ENCODE measurements around the gene LMBR1L. TPM values are rescaled to one million over a fixed set of nuclear protein-coding genes. Genes with fewer than 3 reads are reported as not detected.
A peak's percentile ranks its signal among the peaks of the same experiment; 100 is the strongest.

LMBR1L gene
- total and polyA plus RNA-seq, 10 of the 15 experiments (the other 5 are each of a cell fraction or from before 2014, with no cell fraction given) = 2.1 to 42.6 (median 20.0) TPM

DNA sequence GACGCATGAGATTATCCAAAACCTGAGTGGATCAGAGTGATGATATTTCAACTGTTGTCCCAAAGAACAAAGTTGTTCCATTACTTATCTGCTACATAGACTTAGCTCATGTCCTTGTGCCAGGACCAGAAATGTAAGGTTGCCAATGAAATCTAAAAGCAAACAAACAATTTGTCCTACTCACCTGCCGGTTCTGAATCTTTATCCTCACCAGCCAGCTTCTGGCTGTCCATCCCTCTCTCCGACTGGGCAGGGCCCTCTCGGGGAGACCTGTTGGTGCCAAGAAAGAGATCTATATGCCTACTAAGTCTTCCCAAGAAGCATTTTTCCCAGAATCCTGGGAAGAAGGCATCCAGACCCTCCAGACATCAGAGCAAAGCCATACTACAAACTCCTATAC, 55.6 kb downstream of the LMBR1L start:
- H4K20me1 ChIP-seq (ENCODE audit: control insufficient read depth, insufficient read depth) = peaks cover 27% of the 10 kb centered on the region
- H3K9me3 ChIP-seq (replicated peaks; ENCODE audit: control insufficient read depth, insufficient read depth, low read length) = no peaks in the 10 kb centered on the region
- H3K4me2 ChIP-seq (ENCODE audit: control insufficient read depth, insufficient read depth) = peak overlapping the region; percentile 88
- no peak overlapping the region for H3K27ac ChIP-seq (ENCODE audit: control insufficient read depth, insufficient read depth)
- SMC1A ChIA-PET (ENCODE audit: uncharacterized antibody, unreplicated experiment) = interaction anchor here (0.9 to 1.3 kb wide), 3 partner anchors 9 to 58 kb away, joined by 3 to 5 read pairs (median 4); no protein-coding TSS in a partner anchor
- POLR2A ChIA-PET = interaction anchor here (0.6 to 1.1 kb wide), 3 partner anchors 18 to 207 kb away, joined by 3 to 10 read pairs (median 4); partner anchors contain the start of gene DDX23
- no peak for TF ChIP-seq JUNB (IDR thresholded peaks at IDR 0.05)
- H3K27me3 ChIP-seq (replicated peaks in 1 of 2; ENCODE audit: control insufficient read depth in 2 of 2, insufficient read depth in 2 of 2, low read length in 1 of 2) = no peaks in the 10 kb centered on the region
- no peak for ATAC-seq
- no peak for DNase-seq (ENCODE audit: low read depth, low spot score)
- peak overlapping the region; percentile 99; the same call in 1 of the 2 replicates for H3K4me3 ChIP-seq
- intact Hi-C loops (cut with micrococcal nuclease; ENCODE audit: unreplicated experiment) (no loop called here), in situ Hi-C loops (cut with MboI) (no loop called here)
- peaks cover 24 to 45% of the 10 kb centered on the region in 2 experiments for H3K36me3 ChIP-seq (ENCODE audit: control insufficient read depth in 2 of 2, insufficient read depth in 2 of 2, low read length in 1 of 2)
- BruUV-seq (replicated peaks) = no TSS peak
- no peak overlapping the region for H2AFZ ChIP-seq (ENCODE audit: control insufficient read depth, low read depth, low read length)
- CTCF ChIA-PET = interaction anchor here (1.2 to 5.0 kb wide), 7 partner anchors 9 to 66 kb away, joined by 3 to 26 read pairs (median 12); no protein-coding TSS in a partner anchor
- H3K9ac ChIP-seq (ENCODE audit: control insufficient read depth, insufficient read depth, low read length) = peak overlapping the region; percentile 32
- peaks cover 60% of the 10 kb centered on the region for H3K79me2 ChIP-seq (ENCODE audit: control insufficient read depth, insufficient read depth, low read length)
- RAD21 ChIA-PET (ENCODE audit: unreplicated experiment) = interaction anchor here (2.1 kb wide), 1 partner anchor 14 kb away, joined by 8 read pairs; the partner anchor contains the start of gene RHEBL1
- peaks cover 6% of the 10 kb centered on the region; the same call in 1 of the 2 replicates for H3K4me1 ChIP-seq (ENCODE audit: control insufficient read depth, insufficient read depth, low read length)
- 95% methylated on average over 4 of the region's 4 CpGs for WGBS (ENCODE audit: insufficient coverage, insufficient replicate concordance, low lambda C conversion rate, missing lambda C conversion rate)
- no peak for FAIRE-seq

GRCh38 chr12:49054524-49054923, 56.1 kb downstream of the LMBR1L start:
- ChIA-PET CTCF (interaction anchor here (0.5 to 5.0 kb wide), 7 partner anchors 10 to 203 kb away, joined by 3 to 26 read pairs (median 12); partner anchors contain the start of gene DDX23), SMC1A (ENCODE audit: uncharacterized antibody, unreplicated experiment) (interaction anchor here (0.9 to 1.1 kb wide), 2 partner anchors 10 to 31 kb away, joined by 3 to 4 read pairs; no protein-coding TSS in a partner anchor), RAD21 (ENCODE audit: unreplicated experiment) (no interaction called here), POLR2A (interaction anchor here (0.6 kb wide), 2 partner anchors 202 to 206 kb away, joined by 3 to 4 read pairs; partner anchors contain the start of gene DDX23)
- Histone ChIP-seq H3K4me2 (ENCODE audit: control insufficient read depth, insufficient read depth) (0 out of 2 replicates have a peak overlapping the region, but pooled peaks have one; percentile 7), H4K20me1 (ENCODE audit: control insufficient read depth, insufficient read depth) (peaks cover 27% of the 10 kb centered on the region), H3K9me3 (replicated peaks; ENCODE audit: control insufficient read depth, insufficient read depth, low read length) (no peaks in the 10 kb centered on the region), H3K79me2 (ENCODE audit: control insufficient read depth, insufficient read depth, low read length) (peaks cover 54% of the 10 kb centered on the region), H2AFZ (ENCODE audit: control insufficient read depth, low read depth, low read length) (no peak overlapping the region), H3K4me1 (ENCODE audit: control insufficient read depth, insufficient read depth, low read length) (peaks cover 6% of the 10 kb centered on the region; the same call in 1 of the 2 replicates), H3K27ac (ENCODE audit: control insufficient read depth, insufficient read depth) (no peak overlapping the region), H3K27me3 (replicated peaks in 1 of 2; ENCODE audit: control insufficient read depth in 2 of 2, insufficient read depth in 2 of 2, low read length in 1 of 2) (no peaks in the 10 kb centered on the region), H3K36me3 (ENCODE audit: control insufficient read depth in 2 of 2, insufficient read depth in 2 of 2, low read length in 1 of 2) (peaks cover 26 to 51% of the 10 kb centered on the region in 2 experiments), H3K9ac (ENCODE audit: control insufficient read depth, insufficient read depth, low read length) (no peak overlapping the region), H3K4me3 (no peak overlapping the region)
- DNase-seq (ENCODE audit: low read depth, low spot score) (no peak), FAIRE-seq (no peak), ATAC-seq (no peak)
- in situ Hi-C loops (cut with MboI) (no loop called here), intact Hi-C loops (cut with micrococcal nuclease; ENCODE audit: unreplicated experiment) (no loop called here)
- 87% methylated on average over 10 of the region's 10 CpGs for WGBS (ENCODE audit: insufficient coverage, insufficient replicate concordance, low lambda C conversion rate, missing lambda C conversion rate)
- no TSS peak for BruUV-seq (replicated peaks)
- TF ChIP-seq CTCF (IDR thresholded peaks at IDR 0.05 in 2 of 3, conservative IDR thresholded peaks at IDR 0.05 in 1 of 3; ENCODE audit: control insufficient read depth in 2 of 3, extremely low read depth in 1 of 3, insufficient read depth in 1 of 3, low read depth in 3 of 3, low read length in 3 of 3) = no peak
- TF ChIP-seq E2F8 (IDR thresholded peaks at IDR 0.05; ENCODE audit: low read depth, partially characterized antibody) = no peak
- TF ChIP-seq MEF2B (IDR thresholded peaks at IDR 0.05; ENCODE audit: partially characterized antibody, poor library complexity, severe bottlenecking) = no peak
- TF ChIP-seq JUND (IDR thresholded peaks at IDR 0.05; ENCODE audit: low read depth, low read length) = no peak
- no peak for TF ChIP-seq CBX5 (IDR thresholded peaks at IDR 0.05; ENCODE audit: low read depth)
- no peak for TF ChIP-seq CHD1 (IDR thresholded peaks at IDR 0.05; ENCODE audit: low read depth, low read length)
- no peak for TF ChIP-seq SMAD1 (IDR thresholded peaks at IDR 0.05; ENCODE audit: low read depth, partially characterized antibody)
- TF ChIP-seq DPF2 (IDR thresholded peaks at IDR 0.05) = no peak
- TF ChIP-seq TAF1 (IDR thresholded peaks at IDR 0.05; ENCODE audit: borderline replicate concordance, low read depth, low read length) = no peak
- TF ChIP-seq SMC3 (IDR thresholded peaks at IDR 0.05; ENCODE audit: borderline replicate concordance, low read length) = no peak
- no peak for TF ChIP-seq PAX5 (IDR thresholded peaks at IDR 0.05; ENCODE audit: borderline replicate concordance, low read depth, low read length)

Data from GM12878 (cell line).